ENCODE results near the gene ERO1B.

ERO1B gene

DNA sequence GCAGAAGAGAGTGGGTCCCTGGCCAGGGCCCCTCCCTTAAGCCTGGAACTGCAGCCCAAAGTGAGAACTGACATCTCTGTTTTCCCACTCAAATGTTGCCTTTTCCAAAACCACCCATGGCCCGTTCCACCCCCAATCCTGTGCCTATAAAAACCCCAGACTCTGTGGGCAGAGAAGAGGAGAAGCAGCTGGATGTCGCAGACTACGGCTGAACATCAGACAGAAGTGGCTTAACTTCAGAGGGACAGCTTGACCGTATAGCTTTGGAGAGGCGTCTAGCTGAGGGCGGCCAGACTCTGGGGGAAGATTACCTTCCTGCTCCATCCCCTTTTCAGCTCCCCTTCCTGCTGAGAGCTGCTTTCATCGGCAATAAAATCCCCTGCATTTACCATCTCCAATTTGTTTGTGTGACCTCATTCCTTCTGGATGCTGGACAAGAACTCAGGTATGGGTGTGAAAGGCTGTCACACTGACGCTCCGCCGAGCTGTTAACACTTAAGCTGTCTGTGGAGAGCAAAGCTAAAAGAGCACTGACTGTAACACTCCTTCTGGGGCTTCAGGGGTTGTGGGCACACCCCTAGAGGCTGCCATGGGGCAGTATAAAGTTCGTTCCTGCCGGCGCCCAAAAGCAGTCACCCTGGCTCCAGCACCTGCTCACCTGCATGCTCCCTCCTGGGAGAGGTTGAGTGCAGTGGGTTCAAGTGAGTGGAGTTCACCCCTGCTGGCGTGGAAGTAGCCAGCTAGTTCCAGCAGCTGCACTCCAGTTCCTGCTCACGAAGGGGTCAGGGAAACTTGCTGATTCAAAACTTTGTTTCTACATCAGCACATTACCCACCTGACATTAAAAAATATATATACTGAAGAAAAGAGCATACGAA lies 19.6 kb upstream of the ERO1B start:
- DNase-seq (ENCODE audit: low read depth): no peak

DNA sequence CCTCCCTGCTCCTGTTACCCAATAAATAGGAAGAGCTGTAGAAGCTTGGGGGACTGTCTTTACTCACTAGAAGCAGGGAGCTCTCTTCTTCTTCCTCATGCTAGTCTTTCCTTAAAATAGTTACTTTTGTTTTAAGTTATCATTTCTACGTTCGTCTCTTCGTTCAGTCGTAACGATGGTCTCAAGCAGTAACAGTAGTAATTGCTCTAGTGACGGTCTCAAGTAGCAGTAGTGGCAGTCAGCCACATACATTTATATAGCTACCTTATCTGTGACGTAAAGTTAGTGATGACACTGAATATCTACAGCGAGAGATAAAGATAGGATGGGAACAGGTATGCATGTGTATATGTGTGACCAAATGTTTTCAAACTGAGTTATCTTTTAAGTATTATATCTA lies 15.4 kb upstream of the ERO1B start:
- DNase-seq (ENCODE audit: low read depth): no peak

GRCh38 chr1:236292425-236292824 lies 10.7 kb upstream of the ERO1B start:
- DNase-seq (ENCODE audit: low read depth): no peak

- DNase-seq (ENCODE audit: low read depth): no peak
Measured at GRCh38 chr1:236289492-236290131, 7.9 kb upstream of the ERO1B start.

GRCh38 chr1:236288620-236288976 lies 6.8 kb upstream of the ERO1B start:
- no peak for DNase-seq (ENCODE audit: low read depth)

DNA sequence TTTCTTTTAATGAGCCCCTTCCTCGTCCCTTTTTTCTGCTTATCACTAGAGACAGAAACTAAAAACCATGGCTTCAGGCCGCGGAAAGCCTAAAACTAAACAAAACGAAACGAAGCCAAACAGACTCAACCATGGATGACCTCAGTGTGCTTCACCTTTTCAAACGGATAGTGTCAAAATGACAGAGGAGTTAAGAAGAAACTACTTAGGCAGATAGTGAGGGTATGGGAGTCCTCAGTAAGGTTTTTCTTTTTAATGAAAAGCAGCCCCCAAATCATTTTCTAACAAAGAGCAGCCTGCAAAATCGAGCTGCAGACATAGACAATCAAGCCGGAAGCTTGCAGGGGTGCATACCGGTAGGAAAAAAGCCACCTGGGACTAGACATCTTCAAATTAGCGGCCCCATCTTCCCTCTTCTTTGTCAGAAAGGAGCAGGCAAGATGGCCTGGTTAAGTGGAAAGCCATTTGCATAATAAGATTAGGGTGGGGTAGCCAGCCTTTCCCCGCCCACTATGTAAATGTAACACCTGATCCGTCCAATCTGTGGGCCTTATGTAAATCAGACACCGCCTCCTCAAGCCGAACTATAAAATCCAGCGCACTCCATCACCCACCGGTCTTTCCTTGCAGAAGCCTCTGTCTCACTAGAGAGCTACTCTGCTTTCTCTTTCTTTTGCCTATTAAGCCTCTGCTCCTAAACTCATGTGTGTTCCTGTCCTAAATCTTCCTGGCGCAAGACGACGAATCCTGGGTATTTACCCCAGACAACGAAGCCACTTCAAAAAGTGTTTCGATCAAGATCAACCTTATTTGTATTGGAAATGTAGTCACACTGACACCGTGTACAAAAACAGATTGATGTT lies 6.2 kb upstream of the ERO1B start:
- DNase-seq (ENCODE audit: low read depth): no peak

DNA sequence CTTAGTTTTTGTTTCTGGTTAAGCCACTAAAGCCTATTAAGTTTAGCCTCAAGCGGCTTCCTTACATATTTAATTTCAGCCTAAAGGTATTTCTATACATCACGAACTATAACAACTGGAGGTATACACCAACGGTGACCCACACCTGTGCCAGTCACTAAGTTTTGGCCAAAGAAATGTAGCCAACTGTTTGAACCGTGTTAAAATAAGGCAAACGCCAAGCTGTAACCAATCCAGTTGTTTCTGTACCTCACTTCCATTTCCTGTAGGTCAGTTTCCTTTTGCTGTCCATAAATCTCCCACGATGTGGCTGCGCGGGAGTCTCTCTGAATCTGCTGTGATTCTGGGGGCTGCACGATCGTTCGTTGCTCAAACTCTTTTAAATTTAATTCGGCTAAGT lies 5.6 kb upstream of the ERO1B start:
- DNase-seq (ENCODE audit: low read depth): no peak

- no peak for DNase-seq (ENCODE audit: low read depth)
Measured at GRCh38 chr1:236284291-236284721, 2.5 kb upstream of the ERO1B start.

GRCh38 chr1:236282719-236283118 lies 961 bp upstream of the ERO1B start:
- no peak for DNase-seq (ENCODE audit: low read depth)

DNA sequence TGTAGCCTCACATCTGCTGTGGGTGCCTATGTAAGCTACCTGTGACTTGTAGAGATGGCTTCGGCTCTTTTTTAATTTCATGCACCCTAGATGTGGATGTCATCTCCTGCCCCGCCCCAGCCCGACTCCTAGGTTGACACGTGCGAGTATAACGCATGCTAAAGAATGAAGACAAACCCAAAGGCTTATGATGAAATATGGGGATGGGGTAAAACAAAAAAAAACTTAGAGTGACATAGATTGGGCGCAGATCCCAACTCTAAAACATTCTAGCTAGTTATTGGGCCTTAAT lies 613 bp upstream of the ERO1B start:
- DNase-seq (ENCODE audit: low read depth): no peak

DNA sequence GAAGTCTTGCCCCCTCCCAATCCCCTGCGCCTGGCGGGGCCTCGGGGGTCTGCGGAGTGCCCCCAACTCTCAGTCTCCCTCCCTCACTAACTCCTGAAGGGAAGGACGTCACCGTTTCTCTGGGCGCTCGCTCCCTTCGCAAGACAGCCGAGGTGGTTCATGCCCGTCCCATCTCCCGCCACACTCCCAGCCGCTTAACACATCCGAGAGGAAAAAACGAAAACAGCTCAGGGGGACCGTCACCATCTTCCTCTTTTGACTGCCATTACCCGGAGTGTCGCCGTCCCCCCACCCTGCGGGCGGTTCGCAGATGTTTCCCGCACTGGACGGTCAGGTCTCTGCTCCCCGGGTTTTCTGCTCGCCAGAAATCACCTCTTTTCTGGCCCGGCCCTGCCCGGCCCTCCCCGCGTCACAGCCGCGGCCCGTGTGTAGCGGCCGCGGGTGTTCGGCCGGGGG lies 532 bp downstream of the ERO1B start:
- DNase-seq (ENCODE audit: low read depth): no peak

DNA sequence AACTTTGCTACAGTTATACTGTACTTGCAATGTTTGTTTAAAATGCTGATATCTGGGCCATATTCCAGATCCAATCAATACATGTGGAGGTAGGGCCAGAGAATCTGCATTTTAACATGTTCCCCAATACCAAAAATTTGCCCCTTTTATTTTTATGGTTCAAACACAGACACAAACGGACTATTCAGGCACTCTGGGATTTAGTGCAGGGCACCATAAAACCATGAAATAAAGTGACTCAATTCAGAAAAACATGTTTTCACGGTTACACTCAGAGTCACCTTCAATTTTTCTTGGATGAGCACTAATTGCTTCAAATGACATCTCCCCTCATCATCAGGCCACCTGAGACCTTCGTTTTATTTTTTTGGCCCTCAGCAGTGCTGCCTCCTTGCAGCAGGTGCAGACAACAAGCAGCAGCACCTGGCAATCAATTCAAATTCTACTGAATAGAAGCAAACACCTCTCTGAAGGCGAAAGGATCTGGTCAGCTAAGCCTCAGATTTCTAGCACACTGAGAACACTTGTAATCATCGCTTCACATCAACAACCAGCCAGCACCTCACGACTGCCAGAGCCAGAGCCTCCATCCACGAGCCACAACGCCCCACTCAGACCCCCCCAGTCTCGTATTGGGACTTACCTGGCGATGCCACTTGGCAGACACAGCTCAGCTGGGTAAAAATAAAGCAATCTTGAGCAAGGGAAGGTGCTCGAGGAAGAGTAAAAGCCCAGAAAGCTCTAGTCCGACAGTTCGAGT lies 1.1 kb downstream of the ERO1B start:
- no peak for DNase-seq (ENCODE audit: low read depth)

- no peak for DNase-seq (ENCODE audit: low read depth)
Measured at GRCh38 chr1:236275586-236275985, 6.2 kb downstream of the ERO1B start.

GRCh38 chr1:236275061-236275460 lies 6.7 kb downstream of the ERO1B start:
- no peak for DNase-seq (ENCODE audit: low read depth)

DNA sequence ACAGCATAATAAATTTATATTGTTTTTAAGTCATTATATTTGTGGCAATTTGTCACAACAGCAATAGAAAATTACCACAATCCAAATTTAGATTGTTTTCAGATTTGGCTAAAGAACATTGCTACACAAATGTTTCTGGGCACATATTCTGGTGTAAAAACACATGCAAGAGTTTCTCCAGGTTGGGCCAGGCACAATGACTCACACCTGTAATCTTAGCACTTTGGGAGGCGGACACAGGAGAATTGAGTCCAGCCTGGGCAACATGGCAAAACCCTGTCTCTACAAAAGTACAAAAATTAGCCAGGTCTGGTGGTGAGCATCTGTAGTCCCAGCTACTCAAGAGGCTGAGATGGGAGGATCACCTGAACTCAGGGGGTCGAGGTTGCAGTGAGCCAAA lies 8.4 kb downstream of the ERO1B start:
- no peak for DNase-seq (ENCODE audit: low read depth)

- DNase-seq (ENCODE audit: low read depth): no peak
Measured at GRCh38 chr1:236269439-236269838, 12.3 kb downstream of the ERO1B start.

GRCh38 chr1:236261898-236262297 lies 19.9 kb downstream of the ERO1B start:
- DNase-seq (ENCODE audit: low read depth): no peak

- no peak for DNase-seq (ENCODE audit: low read depth)
Measured at GRCh38 chr1:236261033-236261432, 20.7 kb downstream of the ERO1B start.

- DNase-seq (ENCODE audit: low read depth): no peak
Measured at GRCh38 chr1:236259043-236259442, 22.7 kb downstream of the ERO1B start.

DNA sequence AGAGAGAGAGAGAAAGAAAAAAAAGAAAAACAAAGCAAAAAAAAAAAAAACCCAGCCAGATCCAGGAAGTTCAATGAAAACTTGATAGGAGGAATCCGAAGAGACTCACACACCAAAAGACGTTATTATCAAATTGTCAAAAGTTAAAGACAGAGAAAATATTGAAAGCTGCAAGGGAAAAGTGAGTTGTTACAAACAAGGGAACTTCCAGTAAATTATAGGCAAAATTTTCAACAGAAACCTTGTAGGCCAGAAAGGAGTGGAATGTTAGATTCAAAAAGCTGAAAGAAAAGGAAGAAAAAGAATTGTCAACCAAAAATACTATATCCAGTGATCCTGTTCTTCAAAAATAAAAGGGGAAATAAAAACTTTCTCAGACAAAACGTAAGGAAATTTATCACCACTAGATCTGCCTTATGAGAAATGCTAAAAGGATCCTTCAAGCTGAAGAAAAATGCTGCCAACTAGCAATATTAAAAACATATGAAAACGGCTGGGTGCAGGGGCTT lies 23.6 kb downstream of the ERO1B start:
- no peak for DNase-seq (ENCODE audit: low read depth)

GRCh38 chr1:236257216-236257615 lies 24.5 kb downstream of the ERO1B start:
- DNase-seq (ENCODE audit: low read depth): no peak

Measured in non-pigmented ciliary epithelial cell (primary cell).